K562 (cell line): ENCODE data around the gene PKLR. TPM values are rescaled to one million over a fixed set of nuclear protein-coding genes. Genes with fewer than 3 reads are reported as not detected.

Experiments
- ATF7 ChIP-seq: fragments of 450-650 bp; IDR thresholded peaks from 2 replicates; pipeline ENCODE4 v1.7.1; 2014; ENCODE audit warnings: mild to moderate bottlenecking, moderate library complexity
- DNMT1 ChIP-seq: fragments of 450-650 bp; IDR thresholded peaks from 2 replicates; pipeline ENCODE4 v1.6.1; 2016; ENCODE audit warnings: antibody characterized with exemption, mild to moderate bottlenecking
- DPF2 ChIP-seq: fragments of 450-650 bp; IDR thresholded peaks from 2 replicates; pipeline ENCODE4 v1.6.1; 2016
- ESRRA ChIP-seq: fragments of 450-650 bp; IDR thresholded peaks from 2 replicates; pipeline ENCODE4 v1.6.1; 2014; ENCODE audit warnings: low read depth, mild to moderate bottlenecking, moderate library complexity, borderline replicate concordance
- GATA2 ChIP-seq: sonication (generic); formaldehyde crosslinking; IDR thresholded peaks from 2 replicates; pipeline ENCODE4 v1.4.0; 2020; ENCODE audit warnings: mild to moderate bottlenecking, missing genetic modification reagents
- HCFC1 ChIP-seq: IDR thresholded peaks from 2 replicates; pipeline ENCODE4 v1.6.1; 2012; ENCODE audit warnings: low read depth, low read length, improper control_type of control experiment
- HDGF ChIP-seq: fragments of 450-650 bp; IDR thresholded peaks from 2 replicates; pipeline ENCODE4 v1.6.1; 2016
- HNRNPL ChIP-seq: fragments of 200-400 bp; formaldehyde crosslinking; IDR thresholded peaks from 2 replicates; pipeline ENCODE4 v1.6.1; 2017; ENCODE audit warnings: low read depth, mild to moderate bottlenecking, low read length
- KLF13 ChIP-seq: fragments of 450-650 bp; IDR thresholded peaks from 2 replicates; pipeline ENCODE4 v1.6.1; 2016; ENCODE audit warnings: missing genetic modification characterization, low read depth, mild to moderate bottlenecking, missing compliant biosample characterization, moderate library complexity, borderline replicate concordance
- MAFG ChIP-seq: fragments of 450-650 bp; conservative IDR thresholded peaks from 2 replicates; pipeline ENCODE4 v1.6.1; 2016; ENCODE audit warnings: missing genetic modification characterization, missing compliant biosample characterization
- MAZ ChIP-seq, 2 experiments: fragments of 450-650 bp in 1 of 2; sonication (generic) in 1 of 2; formaldehyde crosslinking; IDR thresholded peaks in 1 of 2; conservative IDR thresholded peaks in 1 of 2; 2 replicates each; pipeline versions ENCODE4 v1.4.0 to v1.5.0; 2020; ENCODE audit warnings: mild to moderate bottlenecking in 1 of 2, missing genetic modification reagents in 1 of 2
- PTTG1 ChIP-seq: fragments of 450-650 bp; IDR thresholded peaks from 2 replicates; pipeline ENCODE4 v1.6.1; 2016; ENCODE audit warnings: low read depth, mild to moderate bottlenecking, missing genetic modification characterization, missing compliant biosample characterization
- RB1 ChIP-seq: fragments of 450-650 bp; IDR thresholded peaks from 2 replicates; pipeline ENCODE4 v1.6.1; 2017; ENCODE audit warnings: low read depth, mild to moderate bottlenecking
- RBFOX2 ChIP-seq: fragments of 200-400 bp; formaldehyde crosslinking; IDR thresholded peaks from 2 replicates; pipeline ENCODE4 v1.6.1; 2017; ENCODE audit warnings: low read depth, mild to moderate bottlenecking, low read length, moderate library complexity
- SMAD1 ChIP-seq: fragments of 150-350 bp; IDR thresholded peaks from 2 replicates; pipeline ENCODE4 v1.6.1; 2014; ENCODE audit warnings: low read length, low read depth; ENCODE audit not compliant: partially characterized antibody
- SMARCA4 ChIP-seq: fragments of 450-650 bp; IDR thresholded peaks from 2 replicates; pipeline ENCODE4 v1.6.1; 2016
- SNRNP70 ChIP-seq: fragments of 200-400 bp; formaldehyde crosslinking; optimal IDR thresholded peaks from 2 replicates; pipeline ENCODE3; 2017; ENCODE audit warnings: low read depth, low read length
- TARDBP ChIP-seq: fragments of 450-650 bp; IDR thresholded peaks from 2 replicates; pipeline ENCODE4 v1.6.1; 2016
- THRAP3 ChIP-seq: fragments of 450-650 bp; IDR thresholded peaks from 2 replicates; pipeline ENCODE4 v1.6.1; 2016; ENCODE audit warnings: mild to moderate bottlenecking, inconsistent platforms, borderline replicate concordance
- ZBTB8A ChIP-seq: fragments of 450-650 bp; IDR thresholded peaks from 2 replicates; pipeline ENCODE4 v1.6.1; 2018; ENCODE audit warnings: mild to moderate bottlenecking, moderate library complexity; ENCODE audit not compliant: partially characterized antibody
- ZNF311 ChIP-seq: fragments of 250-450 bp; sonication (Bioruptor Pico); IDR thresholded peaks from 2 replicates; pipeline ENCODE4 v1.4.0; 2020; ENCODE audit warnings: mild to moderate bottlenecking, moderate library complexity
- polyA plus RNA-seq, 8 experiments: library from polyadenylated mRNA; depleted of rRNA in 4 of 8; stranded (reverse) in 5 of 8; unstranded in 3 of 8; fragments of >200 nt; fragmentation: Nextera tagmentation in 2 of 8; fragmentation: Illumina TruSeq in 1 of 8; extraction: Ambion mirVana in 2 of 8; extraction: Trizol in 1 of 8; gene quantifications; 2 replicates each; pipeline versions ENCODE4 v1.2.1 to v1.2.3, GENCODE V29; 2011 to 2014; ENCODE audit warnings: inconsistent platforms in 1 of 8, missing spikeins in 1 of 8
- total RNA-seq, 7 experiments: library from RNA; depleted of rRNA in 6 of 7; stranded (reverse); fragments of >200 nt in 6 of 7; fragmentation: Illumina TruSeq in 2 of 7; extraction: Trizol in 2 of 7; gene quantifications; 2 replicates each; pipeline versions ENCODE4 v1.2.1 to v1.2.3, GENCODE V29; 2011 to 2021; ENCODE audit warnings: low replicate concordance in 1 of 7
- TF ChIP-seq, protein P1 (sequence below): fragments of 150-350 bp; IDR thresholded peaks from 2 replicates; pipeline ENCODE4 v1.6.1; 2014; ENCODE audit warnings: low read depth, mild to moderate bottlenecking, low read length, borderline replicate concordance
- TF ChIP-seq, protein P2 (sequence below): fragments of 250-450 bp; sonication (Bioruptor Pico); IDR thresholded peaks from 2 replicates; pipeline ENCODE4 v1.8.0; 2022; ENCODE audit warnings: moderate library complexity, mild to moderate bottlenecking, inconsistent platforms
- TF ChIP-seq, protein P3 (sequence below): fragments of 450-650 bp; IDR thresholded peaks from 2 replicates; pipeline ENCODE4 v1.7.0; 2016; ENCODE audit warnings: borderline replicate concordance

PKLR gene
- total and polyA plus RNA-seq, 9 of the 15 experiments (the other 6 are each of a cell fraction or from before 2014, with no cell fraction given): 10.7 to 78.4 (median 38.2) TPM

DNA sequence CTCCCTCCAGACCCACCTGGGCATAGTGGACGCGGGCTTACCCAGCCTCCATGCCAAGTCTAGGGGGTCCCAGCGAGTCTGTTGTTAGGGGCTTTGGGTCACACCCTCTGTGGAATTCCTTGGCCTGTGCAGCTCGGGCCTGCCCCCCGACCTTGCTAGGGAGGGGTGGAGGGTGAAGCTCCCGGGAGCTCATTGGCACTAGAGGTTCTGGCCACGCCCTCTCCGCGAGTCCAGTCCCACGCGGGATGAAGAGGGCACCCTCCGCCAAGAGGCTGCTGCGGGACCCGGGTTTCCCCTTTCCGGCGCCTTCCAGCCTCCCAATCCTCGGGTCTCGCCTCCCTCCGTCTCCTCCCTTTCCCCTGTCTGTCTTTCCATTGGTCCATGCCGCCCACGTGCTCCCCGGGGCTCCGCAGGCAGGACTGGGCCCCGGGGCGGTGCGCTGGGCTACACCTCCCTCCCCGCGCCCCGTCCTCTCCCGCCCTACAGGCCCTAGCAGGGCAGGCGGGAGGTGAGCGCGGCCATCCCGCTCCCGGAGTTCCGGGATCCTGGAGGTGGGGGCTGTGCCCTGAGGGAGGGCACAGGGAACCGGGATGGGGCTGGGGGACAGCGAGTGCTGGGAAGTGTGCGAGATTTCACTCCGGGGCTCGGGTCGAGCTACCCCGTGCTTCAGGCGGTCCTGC, 22.9 kb upstream of the PKLR start (continued):
- TF ChIP-seq, protein P1, sequence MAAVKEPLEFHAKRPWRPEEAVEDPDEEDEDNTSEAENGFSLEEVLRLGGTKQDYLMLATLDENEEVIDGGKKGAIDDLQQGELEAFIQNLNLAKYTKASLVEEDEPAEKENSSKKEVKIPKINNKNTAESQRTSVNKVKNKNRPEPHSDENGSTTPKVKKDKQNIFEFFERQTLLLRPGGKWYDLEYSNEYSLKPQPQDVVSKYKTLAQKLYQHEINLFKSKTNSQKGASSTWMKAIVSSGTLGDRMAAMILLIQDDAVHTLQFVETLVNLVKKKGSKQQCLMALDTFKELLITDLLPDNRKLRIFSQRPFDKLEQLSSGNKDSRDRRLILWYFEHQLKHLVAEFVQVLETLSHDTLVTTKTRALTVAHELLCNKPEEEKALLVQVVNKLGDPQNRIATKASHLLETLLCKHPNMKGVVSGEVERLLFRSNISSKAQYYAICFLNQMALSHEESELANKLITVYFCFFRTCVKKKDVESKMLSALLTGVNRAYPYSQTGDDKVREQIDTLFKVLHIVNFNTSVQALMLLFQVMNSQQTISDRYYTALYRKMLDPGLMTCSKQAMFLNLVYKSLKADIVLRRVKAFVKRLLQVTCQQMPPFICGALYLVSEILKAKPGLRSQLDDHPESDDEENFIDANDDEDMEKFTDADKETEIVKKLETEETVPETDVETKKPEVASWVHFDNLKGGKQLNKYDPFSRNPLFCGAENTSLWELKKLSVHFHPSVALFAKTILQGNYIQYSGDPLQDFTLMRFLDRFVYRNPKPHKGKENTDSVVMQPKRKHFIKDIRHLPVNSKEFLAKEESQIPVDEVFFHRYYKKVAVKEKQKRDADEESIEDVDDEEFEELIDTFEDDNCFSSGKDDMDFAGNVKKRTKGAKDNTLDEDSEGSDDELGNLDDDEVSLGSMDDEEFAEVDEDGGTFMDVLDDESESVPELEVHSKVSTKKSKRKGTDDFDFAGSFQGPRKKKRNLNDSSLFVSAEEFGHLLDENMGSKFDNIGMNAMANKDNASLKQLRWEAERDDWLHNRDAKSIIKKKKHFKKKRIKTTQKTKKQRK: no peak
- no peak for TF ChIP-seq PTTG1 (tag)
- TF ChIP-seq ATF7: no peak; the same call in 1 of the 2 replicates
- TF ChIP-seq KLF13 (tag): no peak
- TF ChIP-seq ESRRA: no peak; the same call in 1 of the 2 replicates
- TF ChIP-seq HDGF: no peak
- no peak for TF ChIP-seq GATA2
- TF ChIP-seq MAFG: no peak
- no peak for TF ChIP-seq SMARCA4
- TF ChIP-seq, protein P2, sequence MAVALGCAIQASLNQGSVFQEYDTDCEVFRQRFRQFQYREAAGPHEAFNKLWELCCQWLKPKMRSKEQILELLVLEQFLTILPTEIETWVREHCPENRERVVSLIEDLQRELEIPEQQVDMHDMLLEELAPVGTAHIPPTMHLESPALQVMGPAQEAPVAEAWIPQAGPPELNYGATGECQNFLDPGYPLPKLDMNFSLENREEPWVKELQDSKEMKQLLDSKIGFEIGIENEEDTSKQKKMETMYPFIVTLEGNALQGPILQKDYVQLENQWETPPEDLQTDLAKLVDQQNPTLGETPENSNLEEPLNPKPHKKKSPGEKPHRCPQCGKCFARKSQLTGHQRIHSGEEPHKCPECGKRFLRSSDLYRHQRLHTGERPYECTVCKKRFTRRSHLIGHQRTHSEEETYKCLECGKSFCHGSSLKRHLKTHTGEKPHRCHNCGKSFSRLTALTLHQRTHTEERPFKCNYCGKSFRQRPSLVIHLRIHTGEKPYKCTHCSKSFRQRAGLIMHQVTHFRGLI: no peak
- no peak for TF ChIP-seq DNMT1
- TF ChIP-seq SMAD1: no peak
- no peak for TF ChIP-seq SNRNP70
- TF ChIP-seq HCFC1: no peak
- peak; percentile 35; the same call in 1 of the 2 replicates for TF ChIP-seq DPF2
- peak; percentile 66 to 85 for TF ChIP-seq MAZ (CRISPR knock-in tag; conservative IDR thresholded peaks at IDR 0.05 in 1 of 2, IDR thresholded peaks at IDR 0.05 in 1 of 2)
- no peak for TF ChIP-seq ZBTB8A
- 0 out of 2 replicates have a peak, but pooled peaks have one; percentile 19 for TF ChIP-seq TARDBP
- TF ChIP-seq, protein P3, sequence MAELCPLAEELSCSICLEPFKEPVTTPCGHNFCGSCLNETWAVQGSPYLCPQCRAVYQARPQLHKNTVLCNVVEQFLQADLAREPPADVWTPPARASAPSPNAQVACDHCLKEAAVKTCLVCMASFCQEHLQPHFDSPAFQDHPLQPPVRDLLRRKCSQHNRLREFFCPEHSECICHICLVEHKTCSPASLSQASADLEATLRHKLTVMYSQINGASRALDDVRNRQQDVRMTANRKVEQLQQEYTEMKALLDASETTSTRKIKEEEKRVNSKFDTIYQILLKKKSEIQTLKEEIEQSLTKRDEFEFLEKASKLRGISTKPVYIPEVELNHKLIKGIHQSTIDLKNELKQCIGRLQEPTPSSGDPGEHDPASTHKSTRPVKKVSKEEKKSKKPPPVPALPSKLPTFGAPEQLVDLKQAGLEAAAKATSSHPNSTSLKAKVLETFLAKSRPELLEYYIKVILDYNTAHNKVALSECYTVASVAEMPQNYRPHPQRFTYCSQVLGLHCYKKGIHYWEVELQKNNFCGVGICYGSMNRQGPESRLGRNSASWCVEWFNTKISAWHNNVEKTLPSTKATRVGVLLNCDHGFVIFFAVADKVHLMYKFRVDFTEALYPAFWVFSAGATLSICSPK: no peak; the same call in 1 of the 2 replicates
- TF ChIP-seq RB1: peak; percentile 57; the same call in 1 of the 2 replicates
- TF ChIP-seq RBFOX2: peak; percentile 82
- no peak for TF ChIP-seq THRAP3
- no peak for TF ChIP-seq ZNF311
- TF ChIP-seq HNRNPL: no peak
